Breast epithelium (tissue), 3 donors: Measurements from ENCODE around the gene CYFIP1.

Experiments used
- POLR2A ChIP-seq: fragments of 450-650 bp; IDR thresholded peaks from one replicate; pipeline ENCODE4 v1.6.1; 2016; ENCODE audit warnings: antibody characterized with exemption, mild to moderate bottlenecking, moderate library complexity
- TF ChIP-seq, protein P1 (sequence below), 3 donors: fragments of 450-650 bp; IDR thresholded peaks; one replicate each; pipeline ENCODE4 v1.5.1; 2016 to 2017; ENCODE audit warnings: antibody characterized with exemption in 3 of 3, mild to moderate bottlenecking in 3 of 3, moderate library complexity in 3 of 3

DNA sequence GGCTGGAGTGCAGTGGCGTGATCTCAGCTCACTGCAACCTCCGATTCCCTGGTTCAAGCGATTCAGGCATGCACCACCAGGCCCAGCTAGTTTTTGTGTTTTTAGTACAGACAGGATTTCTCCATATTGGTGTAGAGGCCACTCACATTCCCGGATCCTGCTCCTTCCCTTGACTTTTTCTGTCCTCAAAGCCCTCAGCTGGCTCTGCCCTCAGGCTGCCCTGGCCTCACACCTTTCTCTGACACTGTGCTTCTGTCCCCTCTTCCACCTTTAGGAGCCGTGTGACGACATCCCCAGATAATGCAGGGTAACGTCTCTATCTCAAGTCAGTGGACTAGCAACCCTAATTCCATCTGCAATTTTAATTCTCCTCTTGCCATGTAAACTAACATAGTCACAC is 8.6 kb upstream of the CYFIP1 start:
- TF ChIP-seq, protein P1, sequence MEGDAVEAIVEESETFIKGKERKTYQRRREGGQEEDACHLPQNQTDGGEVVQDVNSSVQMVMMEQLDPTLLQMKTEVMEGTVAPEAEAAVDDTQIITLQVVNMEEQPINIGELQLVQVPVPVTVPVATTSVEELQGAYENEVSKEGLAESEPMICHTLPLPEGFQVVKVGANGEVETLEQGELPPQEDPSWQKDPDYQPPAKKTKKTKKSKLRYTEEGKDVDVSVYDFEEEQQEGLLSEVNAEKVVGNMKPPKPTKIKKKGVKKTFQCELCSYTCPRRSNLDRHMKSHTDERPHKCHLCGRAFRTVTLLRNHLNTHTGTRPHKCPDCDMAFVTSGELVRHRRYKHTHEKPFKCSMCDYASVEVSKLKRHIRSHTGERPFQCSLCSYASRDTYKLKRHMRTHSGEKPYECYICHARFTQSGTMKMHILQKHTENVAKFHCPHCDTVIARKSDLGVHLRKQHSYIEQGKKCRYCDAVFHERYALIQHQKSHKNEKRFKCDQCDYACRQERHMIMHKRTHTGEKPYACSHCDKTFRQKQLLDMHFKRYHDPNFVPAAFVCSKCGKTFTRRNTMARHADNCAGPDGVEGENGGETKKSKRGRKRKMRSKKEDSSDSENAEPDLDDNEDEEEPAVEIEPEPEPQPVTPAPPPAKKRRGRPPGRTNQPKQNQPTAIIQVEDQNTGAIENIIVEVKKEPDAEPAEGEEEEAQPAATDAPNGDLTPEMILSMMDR (IDR thresholded peaks at IDR 0.05), result no peak
- no peak for TF ChIP-seq POLR2A
